ENCODE results near the gene ZP1.

The ZP1 gene

DNA sequence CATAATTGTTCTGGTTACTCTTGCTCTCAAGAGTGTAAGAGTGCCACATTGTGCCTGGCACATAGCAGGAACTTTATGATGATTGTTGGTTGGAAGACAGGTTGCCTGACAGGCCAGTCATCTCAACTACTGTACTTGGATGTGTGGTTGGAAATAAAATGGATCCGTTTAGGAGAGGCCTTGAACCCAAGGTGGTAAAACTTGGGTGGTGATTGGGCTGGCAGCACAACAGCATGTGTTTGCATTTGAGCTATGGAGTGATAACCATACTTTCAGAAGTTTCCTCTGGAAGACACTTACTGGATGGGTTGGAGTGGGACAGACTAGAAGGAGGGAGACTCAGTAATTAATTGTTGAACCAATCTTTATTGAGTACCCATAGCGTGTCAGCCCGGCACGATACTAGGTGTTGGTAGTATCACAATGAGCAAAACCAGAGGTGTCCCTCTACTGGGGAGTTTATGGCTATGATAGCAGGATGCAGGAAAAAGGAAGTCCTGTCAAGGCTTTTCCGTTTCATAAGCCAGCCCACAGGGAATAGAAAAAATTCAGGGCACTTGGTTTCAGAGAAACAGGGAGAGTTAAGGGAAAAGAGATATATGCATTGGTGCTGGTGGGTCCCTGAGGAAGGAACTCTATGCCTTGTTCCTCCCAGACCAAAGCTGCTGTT, 43.5 kb downstream of the ZP1 start:
- no peak for FAIRE-seq

DNA sequence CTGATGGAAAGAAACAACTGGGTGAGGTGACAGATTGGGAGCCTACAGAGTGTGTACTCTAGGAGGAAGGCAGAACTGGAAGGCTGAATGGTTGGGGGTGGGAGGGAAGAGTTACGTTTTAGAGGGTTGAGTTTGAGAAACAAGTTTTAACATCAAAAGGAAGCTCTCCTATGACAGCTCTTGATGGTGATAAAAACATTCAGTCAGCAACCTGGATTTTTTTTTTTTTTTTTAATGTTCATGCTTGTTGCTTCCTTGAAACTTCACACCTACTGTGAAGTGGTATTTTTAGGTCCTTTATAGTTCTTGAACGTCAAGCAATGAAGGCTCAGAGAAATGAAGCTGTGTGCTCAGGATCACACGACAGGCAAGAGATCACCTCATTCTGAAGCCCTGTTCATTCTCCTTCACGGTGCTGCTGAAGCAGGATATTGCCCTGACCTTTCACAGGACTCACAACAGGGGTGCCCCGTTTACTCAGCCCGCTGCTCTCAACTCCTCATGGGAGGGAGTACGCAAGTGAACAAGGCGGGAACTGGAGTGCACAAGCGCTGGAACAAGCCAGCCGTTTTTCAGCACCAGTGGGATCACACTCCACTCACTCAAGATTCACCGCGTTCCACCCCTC, 45.0 kb downstream of the ZP1 start:
- no peak for FAIRE-seq

DNA sequence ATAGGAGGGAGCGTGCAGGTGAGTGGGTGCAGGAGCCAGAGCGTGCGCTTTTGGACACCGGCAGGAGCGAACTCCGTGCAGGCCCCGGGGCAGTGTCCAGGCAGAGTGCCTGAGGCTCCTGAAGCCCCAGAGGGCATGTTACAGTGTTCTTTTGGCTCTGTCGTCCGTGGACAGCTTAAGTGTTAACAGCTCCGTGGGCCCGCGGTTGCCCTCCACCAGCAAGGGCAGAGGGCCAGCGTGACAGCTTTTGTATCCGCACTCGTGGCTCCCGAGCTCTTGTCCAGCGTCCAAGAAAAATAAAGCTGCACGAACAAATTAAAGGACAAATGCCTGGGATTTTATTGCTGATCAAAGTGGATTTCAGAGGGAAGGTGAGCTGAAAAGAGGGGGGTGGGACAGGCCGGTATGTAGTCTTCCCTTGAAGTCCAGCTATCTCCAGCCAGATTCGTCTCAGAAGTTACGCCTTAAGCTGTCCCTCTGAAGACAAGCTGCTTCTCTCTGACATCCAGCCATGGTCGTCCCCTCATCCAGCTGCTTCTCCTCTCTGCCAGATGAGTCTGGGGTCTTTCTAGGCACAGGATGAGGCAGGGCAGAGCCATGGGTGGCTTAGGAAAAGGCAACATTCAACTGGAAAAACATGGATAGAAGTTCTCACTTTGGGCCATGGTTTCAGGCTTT, 45.6 kb downstream of the ZP1 start:
- no peak for FAIRE-seq

DNA sequence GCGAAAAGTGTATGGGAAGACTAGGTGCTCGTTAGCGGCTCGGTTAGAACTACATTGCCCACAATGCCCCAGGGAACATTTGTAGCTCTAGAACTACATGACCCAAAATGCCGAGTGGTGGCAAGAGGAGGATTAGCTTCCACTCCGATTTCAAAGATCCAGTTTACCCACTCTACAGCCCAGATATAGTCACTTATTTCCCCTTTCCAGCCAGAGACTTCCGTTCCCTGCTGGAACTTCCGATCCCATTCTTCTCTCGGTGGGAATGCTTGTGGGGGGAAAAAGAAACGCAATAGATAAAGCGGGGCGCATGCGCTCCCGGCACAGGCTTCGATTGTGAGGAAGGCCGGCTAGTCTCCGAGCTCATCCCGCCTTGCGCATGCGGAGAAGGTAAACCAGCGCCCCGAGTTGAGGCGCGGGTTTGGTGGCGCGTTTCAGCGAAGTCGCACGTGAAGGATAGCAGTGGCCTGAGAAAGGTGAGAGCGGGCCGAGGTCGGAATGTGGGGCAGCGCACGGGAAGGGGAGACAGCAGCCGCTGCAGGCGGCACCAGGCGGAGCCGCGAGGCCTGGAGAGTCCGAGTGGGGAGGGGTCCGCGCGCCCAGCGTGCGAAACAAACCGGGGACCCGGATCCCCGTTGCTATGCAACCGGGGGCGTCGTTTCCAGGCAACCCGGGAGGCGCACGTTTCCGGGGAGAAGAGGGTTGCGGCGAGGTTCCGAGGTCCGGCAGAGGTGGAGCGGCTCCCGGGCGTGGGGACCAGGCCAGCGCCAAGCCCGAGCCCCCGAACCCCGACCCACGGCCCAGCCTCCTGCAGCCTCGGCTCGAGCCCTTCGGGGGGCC, 46.7 kb downstream of the ZP1 start, which contains the start of gene TMEM109:
Gene TMEM109, plus strand, starts transcription at position 366 of the 840 bp plus-strand sequence. CDS start 5,536 bp downstream, outside the sequence.
- FAIRE-seq: no peak

DNA sequence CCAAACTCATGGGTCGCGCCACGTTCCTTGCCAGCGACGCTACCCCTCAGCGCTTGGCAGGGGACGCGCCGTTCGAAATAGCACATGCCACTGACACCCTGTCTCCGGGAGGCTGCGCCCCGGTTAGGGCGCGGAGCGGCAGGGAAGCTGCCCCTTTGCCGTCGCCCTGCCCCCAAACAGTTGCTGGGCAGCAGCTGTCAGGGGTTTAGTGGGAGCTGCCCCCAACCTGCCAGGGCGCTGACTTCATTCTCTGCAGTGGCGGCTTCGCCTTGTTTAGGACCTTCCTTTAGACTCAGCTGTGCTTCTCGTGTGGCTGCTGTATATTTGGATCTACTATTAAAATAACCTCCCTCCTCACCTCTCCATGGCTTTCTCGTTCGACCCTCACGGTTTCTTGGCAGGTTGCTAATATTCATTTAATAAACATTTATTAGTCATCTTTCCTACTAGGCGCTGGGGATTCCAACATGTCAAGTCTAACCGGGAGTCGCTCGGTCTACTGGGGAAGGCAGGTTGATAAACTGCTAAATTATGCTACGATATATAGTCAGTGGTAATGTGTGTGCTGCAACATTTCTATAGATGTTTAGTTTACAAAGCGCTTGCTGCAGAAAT, 47.4 kb downstream of the ZP1 start:
- no peak for FAIRE-seq

DNA sequence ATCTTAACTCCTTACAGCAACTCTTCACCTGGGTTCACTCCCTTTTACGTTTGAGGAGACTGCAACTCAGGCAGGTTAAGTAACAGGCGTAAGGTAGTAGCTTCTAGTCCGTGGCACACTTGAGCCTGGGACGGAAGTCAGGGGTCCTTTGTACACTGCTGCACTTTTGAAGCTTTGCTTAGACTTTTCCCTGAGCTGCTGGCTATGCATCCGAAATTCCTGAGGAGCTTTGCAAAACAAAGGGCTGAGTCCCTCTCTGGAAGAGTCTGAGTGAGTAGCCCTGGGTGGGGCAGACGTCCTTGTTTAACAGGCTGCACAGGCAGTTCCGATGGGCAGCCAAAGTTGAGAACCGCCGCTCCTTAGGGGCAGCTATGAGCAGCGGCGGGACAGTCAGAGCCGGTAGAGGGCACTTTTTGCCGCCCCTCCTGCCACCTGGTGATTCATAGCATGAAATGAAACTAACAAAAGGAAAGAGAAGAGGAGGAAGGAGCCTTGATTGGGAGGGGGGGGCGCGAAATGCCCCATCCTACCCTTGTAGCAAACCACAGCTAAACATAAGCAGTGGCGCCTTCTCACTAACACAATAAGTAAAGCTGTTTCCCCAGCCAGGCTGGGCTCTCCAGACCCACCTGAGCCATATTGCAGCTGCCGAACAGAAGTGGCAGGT, 48.0 kb downstream of the ZP1 start:
- FAIRE-seq: no peak

DNA sequence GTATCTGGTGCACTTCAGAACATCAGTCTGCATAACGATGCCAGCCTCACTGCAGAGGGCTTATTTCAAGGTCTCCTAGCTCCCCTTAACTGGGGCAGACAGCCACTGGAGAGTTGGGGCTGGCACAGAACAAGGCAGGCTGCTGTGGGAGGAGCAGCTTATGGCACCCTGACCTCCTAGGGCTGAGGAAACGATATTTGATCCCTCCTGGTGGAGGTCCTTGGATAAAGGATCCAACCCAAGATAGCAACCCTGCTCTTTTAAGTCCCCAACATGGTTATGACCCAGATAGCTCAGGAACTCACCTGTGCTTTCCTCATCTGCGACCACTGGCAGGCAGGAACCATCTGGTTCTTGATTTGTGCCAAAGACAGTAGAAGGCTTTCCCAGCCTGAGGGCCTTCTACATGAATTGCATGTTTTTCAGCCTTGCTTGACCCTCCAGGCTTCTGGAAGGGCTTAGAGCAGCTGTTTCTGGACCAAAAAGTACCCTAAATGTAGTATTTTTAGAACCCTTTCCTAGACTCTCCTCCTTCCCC, 49.4 kb downstream of the ZP1 start:
- FAIRE-seq: no peak

DNA sequence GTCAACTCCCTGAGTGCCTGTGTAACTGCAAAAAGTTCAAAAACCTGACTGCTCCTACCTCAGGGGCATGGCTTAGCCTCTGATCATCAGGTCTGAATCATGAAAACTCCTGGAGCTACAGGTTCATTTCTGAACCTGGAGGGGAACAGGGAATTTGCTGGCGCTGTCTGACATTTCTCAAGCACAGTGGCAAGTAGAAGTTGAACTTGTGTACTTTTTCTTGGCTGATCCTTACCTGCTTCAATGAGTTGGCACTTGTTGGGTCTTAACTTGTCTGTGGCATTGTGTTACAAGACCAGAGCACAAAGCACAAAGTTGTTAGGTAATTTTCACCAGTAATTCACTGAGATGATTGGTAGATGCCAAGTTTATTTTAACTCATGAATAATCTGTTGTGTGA, 49.9 kb downstream of the ZP1 start:
- FAIRE-seq: no peak

DNA sequence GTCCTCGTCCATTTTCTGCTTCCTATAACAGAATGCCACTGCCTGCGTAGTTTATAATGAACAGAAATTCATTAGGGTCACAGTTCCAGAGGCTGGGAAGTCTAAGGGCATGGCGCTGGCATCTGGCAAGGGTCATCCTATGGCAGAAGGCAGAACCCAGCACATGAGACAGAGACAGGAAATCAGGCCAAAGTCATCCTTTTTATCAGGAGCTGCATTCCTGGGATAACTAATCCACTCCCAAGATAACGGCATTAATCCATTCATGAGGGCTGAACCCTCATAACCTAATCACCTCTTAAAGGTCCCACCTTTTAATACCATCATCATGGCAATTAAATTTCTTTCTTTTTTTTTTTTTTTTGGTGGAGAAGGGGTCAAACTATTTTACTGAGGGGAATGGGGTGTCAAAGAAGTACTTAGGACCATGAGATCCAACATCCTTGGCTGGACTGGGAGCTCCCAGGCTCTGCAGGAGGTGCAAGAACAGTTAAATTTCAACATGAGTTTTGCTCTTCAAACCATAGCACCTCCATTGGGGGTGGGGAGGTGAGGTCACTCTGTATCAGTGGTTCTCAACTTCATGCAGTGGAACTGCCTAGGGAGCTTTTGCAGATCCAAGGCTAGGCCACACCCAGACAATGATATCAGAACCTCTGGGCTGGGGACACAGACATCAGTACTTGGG, 51.1 kb downstream of the ZP1 start:
- no peak for FAIRE-seq

DNA sequence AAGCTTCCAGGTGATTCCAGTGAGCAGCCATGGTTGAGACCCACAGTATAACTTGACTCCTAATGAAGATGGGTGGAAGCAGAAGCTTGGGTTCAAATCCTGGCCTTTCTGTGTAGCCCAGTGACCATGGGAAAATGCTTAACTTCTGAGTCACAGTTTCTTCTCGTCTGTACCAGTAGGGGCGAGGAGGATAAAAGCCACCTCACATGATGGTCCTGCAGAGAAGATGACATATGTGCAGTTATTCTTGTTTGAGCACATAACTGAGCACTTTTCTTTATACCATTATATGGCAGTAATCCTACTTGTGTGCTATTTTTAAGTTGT, 51.6 kb downstream of the ZP1 start:
- FAIRE-seq: no peak

DNA sequence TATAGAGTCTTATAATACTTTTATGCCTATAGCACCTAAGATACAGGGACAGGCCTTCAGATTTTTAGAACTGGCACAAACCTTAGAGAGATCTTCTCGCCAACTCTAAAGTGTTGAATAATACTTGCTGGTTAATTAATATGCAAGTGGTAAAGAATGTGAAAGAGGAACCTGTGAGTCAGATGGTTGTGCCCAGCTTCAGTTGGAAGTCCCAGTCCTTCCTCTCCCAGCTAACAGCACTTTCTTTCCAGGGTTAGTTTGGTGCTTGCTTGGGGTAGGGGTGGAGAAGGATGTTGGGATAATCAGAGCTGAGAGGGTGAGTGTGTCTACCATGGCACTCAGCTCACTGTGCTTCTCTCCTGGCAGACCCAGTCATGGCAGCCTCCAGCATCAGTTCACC, 52.0 kb downstream of the ZP1 start:
- no peak for FAIRE-seq

DNA sequence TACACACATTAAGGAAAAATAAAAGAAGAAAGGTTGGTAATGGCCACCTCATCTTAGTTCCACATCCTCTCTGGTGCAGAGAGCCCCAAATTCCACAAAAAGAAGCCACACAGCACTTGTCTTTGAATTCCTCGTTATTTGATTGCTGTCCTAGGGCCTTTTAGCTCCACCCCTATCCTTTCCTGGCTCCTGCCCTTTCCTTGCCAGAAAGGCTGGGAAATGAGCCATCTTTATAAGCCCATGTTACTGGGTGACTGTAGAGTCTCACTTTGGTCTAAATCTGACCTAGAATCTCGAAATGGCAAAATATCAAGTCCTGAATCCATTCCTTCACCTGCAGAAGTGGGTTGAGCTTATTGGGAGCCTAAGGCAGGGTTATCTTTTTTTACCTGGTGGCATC, 52.6 kb downstream of the ZP1 start:
- FAIRE-seq: no peak

DNA sequence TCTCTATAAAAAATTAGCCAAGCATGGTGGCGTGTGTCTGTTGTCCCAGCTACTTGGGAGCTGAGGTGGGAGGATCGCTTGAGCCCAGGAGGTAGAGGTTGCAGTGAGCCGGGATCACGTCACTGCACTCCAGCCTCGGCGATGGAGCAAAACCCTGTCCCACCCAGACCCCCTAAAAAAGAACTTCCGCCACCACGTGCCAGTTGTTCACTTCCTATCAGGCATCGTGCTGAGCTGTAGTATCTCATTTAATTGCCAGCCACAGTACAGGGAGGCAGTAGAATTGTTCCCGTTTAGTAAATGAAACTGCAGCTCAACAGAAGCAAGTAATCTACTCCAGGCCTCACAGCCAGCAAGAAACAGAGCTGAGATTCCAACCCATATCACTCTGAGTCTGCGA, 53.9 kb downstream of the ZP1 start:
- FAIRE-seq: no peak

DNA sequence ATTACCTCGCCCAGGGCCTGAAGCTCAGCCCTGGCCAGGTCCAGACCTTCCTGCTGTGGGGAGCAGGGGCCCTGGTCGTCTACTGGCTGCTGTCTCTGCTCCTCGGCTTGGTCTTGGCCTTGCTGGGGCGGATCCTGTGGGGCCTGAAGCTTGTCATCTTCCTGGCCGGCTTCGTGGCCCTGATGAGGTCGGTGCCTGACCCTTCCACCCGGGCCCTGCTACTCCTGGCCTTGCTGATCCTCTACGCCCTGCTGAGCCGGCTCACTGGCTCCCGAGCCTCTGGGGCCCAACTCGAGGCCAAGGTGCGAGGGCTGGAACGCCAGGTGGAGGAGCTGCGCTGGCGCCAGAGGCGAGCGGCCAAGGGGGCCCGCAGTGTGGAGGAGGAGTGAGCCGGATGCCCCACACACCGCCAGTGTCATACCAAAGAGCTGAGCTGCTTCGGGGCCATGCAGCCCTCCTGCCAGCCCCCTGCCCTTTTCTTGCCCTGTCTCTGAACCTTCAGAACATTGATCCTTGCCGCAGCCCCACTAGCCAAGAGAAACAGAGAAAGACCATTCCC, 54.5 kb downstream of the ZP1 start:
- no peak for FAIRE-seq

DNA sequence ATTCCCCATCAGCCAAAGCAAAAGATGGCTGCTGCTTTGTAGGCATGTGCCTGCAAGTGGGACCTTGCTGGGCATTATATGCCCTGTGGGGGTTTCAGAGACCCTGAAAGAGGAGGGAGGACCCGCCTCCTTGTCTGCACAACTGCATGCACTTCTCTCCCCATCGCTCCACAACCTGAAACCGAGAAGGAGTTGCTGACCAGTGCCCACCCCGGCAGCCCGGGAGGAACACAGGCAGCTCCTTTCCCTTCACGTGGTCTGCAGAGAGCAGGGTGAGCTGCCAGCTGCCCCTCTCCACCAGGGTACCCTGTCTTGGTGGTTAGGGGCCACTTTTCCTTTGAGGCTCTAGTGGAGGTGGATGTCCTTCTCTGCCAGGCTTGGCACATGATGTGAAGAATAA, 55.6 kb downstream of the ZP1 start:
- FAIRE-seq: no peak

DNA sequence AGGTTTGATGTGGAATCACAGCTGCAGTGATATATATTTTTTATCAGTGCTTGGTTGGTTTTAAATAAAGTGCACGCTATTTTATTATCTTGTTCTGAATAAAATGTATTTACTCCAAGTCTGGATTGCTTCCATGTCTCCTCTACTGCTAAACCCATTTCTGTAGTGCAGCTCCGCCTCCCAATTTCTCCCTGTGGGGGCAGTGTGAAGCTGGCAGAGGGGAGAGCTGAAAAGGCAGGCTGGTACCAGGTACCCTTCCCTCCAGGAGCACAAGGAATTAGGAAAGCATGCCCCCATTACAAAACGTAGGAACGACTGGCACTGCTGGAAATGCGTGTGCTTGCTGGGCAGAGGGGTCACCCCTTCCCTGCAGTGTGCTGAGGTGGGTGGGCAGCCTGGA, 56.0 kb downstream of the ZP1 start:
- FAIRE-seq: no peak

DNA sequence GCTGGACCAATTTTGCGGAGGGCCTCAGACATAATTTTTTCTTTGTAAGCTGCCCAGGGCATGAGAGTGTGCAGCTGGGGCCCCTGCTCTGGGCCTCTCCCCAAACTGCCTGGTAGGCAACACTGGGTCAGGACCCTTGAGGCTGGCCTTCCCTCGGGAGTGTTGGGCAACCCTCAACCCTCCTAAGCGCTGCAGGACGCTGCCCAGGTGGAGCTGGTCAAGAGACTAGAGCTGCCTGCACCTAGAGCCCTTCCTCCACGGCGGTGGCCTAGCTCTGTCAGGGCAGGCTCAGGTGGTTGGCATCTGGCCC, 56.4 kb downstream of the ZP1 start:
- no peak for FAIRE-seq

DNA sequence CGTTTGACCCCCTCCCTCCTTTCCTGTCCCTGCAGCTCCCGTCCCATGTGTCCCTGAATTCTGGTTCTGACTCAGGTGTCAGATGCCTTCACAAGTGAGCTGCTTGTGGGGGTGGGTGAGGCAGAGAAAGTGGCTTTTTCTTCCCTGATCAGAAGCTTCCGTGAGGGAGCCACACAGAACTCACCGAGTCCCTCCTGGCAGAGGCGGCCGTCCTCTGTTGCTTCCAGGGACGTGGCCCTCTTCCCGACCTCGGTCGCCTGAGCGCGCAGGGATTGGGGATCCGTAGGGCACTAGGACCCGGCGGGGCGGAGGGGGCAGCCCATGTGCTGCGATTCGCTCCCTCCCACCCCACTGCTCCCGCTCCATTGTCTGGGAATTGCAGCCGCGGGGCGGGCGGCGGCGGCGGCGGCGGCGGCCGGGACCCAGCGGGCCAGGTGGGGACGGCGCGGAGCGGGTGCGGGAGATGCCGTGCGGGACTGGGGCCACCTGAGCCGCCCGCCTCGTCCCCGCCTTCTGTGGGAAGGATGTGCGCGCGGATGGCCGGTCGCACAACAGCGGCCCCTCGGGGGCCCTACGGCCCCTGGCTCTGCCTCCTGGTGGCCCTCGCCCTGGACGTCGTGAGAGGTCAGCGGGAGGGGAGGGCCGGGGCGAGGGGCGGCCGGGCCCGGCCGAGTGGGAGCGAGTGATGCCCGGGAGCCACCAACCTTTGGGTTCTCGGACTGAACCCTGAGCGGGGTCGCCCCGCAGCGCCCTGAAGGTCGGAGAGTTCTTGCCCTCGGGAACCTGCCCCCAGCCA, 57.0 kb downstream of the ZP1 start, which contains the start of gene TMEM132A:
Gene TMEM132A, plus strand, starts transcription at position 351 of the 796 bp plus-strand sequence. Its CDS starts 174 bp downstream, at position 525.
- FAIRE-seq: no peak

Measured in colon (tissue), 2 donors.